Dedifferentiated amniotic fluid mesenchymal stem cell (primary cell): ENCODE results near the gene TMEM98.
"Not testable (repeated sequence)": the region's sequence is repeated elsewhere in the genome, so short reads cannot be mapped to it uniquely, and the experiment has no call there.

Experiments
- DNase-seq: peaks from one replicate; pipeline ENCODE4 v3.0.0-alpha.2; 2016; ENCODE audit errors: extremely low spot score

The TMEM98 gene

DNA sequence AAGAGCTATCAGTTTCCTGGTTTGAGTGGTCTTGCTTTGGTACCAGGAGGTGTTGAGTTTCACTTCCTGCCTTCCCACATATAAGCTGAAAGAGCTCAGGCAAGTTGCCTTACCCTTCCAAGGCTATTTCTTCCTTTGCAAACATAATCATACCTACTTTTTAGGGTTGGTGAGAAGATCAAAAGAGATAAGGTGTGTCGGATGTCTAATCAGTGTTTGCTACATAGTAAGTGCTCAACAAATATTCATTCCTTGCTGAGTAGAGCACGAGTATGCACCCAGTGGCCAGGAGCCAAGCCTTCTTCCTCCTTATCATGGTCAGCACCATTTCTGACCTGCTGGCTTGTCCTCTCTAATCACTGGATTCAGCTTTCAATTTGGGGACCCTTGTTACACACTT, 12.7 kb upstream of the TMEM98 start:
- no peak for DNase-seq

DNA sequence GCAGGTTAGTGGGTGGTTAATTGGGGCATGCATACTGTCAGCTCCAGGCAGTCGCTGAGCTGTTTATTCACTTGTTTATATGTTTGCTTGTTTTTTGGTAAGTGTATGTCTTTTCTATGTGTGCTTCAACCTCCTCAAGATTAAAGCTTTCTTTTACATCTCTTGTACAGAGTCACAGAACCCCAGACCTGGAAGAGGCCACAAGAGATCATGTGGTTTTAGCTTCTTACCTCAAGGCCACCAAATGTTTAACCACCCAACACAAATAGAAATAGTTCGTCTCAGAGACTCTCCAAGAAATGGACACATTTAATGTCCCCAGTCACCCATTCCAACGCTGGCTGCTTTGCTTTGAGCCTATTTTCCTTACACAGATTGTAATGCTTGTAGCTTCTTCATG, 11.8 kb upstream of the TMEM98 start:
- DNase-seq = no peak

GRCh38 chr17:32917081-32917480, 10.9 kb upstream of the TMEM98 start:
- DNase-seq = no peak

- DNase-seq = no peak
Measured at GRCh38 chr17:32917842-32918241, 10.1 kb upstream of the TMEM98 start.

DNA sequence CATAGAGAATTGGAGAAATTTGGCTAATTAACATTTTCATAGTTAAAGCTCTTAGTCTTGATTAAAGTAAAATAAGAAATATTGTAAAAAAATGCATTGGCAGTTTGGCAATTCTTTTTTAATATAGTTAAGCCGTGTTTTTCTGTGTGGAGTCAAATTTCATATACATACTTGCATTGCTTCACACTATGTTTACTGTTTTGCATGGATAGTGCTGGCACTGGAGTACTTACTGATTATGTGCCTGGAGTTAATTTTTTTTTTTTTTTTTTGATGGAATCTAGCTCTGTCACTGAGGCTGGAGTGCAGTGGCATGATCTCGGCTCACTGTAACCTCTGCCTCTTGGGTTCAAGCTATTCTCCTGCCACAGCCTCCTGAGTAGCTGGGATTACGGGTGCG, 8.1 kb upstream of the TMEM98 start:
- DNase-seq = not testable (repeated sequence)

DNA sequence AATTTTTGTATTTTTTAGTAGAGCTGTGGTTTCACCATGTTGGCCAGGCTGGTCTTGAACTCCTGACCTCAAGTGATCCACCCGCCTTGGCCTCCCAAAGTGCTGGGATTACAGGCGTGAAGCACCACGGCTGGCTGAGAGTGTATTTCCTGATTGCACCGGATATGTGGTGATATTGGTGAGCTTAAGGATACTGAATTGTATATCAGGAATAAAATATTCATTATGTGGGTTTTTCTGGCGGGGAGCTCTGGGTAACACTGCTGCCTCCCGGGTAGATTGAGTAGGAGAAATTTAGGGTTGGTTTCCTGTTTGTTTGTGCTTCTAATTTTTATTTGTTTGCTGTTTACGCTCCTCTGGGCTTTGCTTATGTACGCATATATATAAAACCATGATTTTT, 7.7 kb upstream of the TMEM98 start:
- no peak for DNase-seq

GRCh38 chr17:32921017-32921416, 6.9 kb upstream of the TMEM98 start:
- DNase-seq = no peak

- not testable (repeated sequence) for DNase-seq
Measured at GRCh38 chr17:32923905-32924304, 4.0 kb upstream of the TMEM98 start.

DNA sequence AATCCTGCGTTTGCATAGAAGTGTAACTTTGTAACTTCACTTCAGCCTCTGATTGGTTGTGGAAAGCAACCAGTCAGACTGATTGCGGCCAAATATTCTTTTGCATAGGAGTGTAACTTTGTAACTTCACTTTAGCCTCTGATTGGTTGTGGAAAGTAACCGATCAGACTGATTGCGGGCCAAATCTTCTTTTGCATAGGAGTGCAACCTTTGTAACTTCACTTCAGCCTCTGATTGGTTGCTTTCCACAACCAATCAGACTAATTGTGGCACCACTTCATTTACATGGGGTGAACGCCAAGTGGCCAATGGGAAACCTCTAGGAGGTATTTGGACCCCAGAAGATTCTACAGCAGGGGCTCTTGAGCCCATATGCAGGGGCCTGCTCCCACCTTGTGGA, 1.8 kb upstream of the TMEM98 start:
- no peak for DNase-seq

- DNase-seq = not testable (repeated sequence)
Measured at GRCh38 chr17:32926789-32927188, 1.2 kb upstream of the TMEM98 start.

GRCh38 chr17:32927201-32927723, 691 bp upstream of the TMEM98 start:
- DNase-seq = no peak

- no peak for DNase-seq
Measured at GRCh38 chr17:32928586-32929535, 908 bp downstream of the TMEM98 start.

GRCh38 chr17:32929588-32929987, 1.6 kb downstream of the TMEM98 start:
- no peak for DNase-seq

DNA sequence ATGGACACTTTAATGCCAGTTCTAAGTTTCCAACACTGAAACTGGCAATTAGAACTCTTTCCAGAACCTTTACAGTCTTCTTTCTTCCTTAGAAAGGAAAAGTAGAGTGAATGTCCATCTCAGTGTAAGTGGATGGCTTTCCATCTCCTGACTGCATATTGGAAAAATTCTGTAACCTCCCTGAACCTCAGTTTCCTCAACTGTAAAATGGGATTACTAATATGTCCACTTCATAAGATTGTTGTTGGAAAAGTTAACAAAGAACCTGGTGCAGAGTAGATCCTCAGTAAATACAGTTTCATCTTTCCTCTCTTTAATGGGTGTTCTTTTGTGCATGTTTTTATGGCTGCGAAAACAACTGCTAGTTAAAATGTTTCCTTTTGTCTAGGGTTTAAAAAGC, 2.6 kb downstream of the TMEM98 start:
- no peak for DNase-seq

- DNase-seq = no peak
Measured at GRCh38 chr17:32931686-32932085, 3.7 kb downstream of the TMEM98 start.

- no peak for DNase-seq
Measured at GRCh38 chr17:32933881-32934280, 5.9 kb downstream of the TMEM98 start.

DNA sequence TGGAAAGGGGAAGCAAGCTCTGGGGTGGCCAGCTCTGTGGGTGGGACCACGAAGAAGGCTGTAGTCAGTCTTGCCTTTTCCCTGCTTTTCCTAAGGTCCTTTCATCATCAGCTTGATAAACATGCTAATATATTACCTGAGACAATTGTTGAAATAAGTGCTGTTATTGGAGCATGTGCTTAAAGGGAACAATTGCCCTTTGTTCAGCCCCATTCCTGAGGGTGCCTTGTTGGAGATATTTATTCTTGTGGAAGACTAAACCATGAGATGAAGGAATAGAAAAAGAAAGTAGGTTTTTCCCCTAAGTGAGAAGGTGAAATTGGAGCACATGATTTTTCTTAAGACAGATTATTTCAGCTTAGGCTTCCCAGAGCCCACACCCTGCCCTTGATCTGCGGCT, 7.8 kb downstream of the TMEM98 start:
- no peak for DNase-seq

DNA sequence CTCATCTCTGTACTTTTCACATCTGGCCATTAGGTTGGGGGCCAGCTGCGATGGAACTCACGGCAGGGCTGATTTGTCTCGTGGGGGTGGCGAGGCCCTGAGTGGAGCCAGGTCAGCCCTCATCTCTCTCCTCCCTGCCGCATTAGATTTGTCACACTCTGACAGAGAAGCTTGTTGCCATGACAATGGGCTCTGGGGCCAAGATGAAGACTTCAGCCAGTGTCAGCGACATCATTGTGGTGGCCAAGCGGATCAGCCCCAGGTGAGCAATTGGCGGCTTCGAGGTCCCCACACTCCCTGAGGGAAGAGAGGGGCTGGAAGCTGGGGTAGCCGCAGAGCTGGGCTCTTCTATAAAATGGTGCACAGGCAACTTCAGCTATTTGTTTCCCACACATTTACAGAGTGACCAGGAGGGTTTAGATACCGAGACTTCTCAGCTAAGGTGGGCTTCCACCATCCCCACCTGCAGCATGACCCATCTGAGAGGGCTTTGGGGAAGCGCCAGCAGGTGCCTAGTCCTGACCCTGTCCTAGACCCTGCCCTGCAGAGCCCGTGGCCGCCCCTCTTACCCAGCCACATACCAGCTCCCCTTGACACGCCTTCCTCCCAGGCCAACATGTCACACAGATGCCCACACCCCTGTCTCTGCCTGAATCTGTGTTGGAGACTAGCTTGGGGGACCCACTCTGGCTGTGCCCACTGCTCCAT, 8.4 kb downstream of the TMEM98 start:
- no peak for DNase-seq

- no peak for DNase-seq
Measured at GRCh38 chr17:32936894-32937500, 9.0 kb downstream of the TMEM98 start.

DNA sequence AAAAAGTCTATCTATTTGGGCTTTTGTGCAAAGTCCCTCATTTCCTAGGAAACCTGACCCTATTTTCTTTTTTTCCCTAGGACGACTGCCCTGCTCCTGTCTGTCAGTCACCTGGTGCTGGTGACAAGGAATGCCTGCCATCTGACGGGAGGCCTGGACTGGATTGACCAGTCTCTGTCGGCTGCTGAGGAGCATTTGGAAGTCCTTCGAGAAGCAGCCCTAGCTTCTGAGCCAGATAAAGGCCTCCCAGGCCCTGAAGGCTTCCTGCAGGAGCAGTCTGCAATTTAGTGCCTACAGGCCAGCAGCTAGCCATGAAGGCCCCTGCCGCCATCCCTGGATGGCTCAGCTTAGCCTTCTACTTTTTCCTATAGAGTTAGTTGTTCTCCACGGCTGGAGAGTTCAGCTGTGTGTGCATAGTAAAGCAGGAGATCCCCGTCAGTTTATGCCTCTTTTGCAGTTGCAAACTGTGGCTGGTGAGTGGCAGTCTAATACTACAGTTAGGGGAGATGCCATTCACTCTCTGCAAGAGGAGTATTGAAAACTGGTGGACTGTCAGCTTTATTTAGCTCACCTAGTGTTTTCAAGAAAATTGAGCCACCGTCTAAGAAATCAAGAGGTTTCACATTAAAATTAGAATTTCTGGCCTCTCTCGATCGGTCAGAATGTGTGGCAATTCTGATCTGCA, 12.9 kb downstream of the TMEM98 start:
- no peak for DNase-seq

DNA sequence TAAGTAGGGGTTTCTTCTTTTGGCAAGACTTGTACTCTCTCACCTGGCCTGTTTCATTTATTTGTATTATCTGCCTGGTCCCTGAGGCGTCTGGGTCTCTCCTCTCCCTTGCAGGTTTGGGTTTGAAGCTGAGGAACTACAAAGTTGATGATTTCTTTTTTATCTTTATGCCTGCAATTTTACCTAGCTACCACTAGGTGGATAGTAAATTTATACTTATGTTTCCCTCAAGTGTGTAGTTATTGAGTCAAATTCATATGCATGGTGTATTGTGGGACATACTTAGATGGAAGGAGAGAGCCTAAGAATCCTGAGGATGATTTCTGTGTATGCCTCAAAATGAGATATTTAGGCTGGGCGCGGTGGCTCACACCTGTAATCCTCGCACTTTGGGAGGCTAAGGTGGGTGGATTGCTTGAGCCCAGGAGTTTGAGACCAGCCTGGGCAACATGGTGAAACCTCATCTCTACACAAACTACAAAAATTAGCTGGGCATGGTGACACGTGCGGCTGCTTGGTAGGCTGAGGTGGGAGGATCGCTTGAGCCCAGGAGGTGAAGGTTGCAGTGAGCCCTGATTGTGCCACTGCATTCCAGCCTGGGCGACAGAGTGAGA, 13.6 kb downstream of the TMEM98 start:
- DNase-seq = no peak
